ENCODE data around the gene GSG1.

GSG1 gene

DNA sequence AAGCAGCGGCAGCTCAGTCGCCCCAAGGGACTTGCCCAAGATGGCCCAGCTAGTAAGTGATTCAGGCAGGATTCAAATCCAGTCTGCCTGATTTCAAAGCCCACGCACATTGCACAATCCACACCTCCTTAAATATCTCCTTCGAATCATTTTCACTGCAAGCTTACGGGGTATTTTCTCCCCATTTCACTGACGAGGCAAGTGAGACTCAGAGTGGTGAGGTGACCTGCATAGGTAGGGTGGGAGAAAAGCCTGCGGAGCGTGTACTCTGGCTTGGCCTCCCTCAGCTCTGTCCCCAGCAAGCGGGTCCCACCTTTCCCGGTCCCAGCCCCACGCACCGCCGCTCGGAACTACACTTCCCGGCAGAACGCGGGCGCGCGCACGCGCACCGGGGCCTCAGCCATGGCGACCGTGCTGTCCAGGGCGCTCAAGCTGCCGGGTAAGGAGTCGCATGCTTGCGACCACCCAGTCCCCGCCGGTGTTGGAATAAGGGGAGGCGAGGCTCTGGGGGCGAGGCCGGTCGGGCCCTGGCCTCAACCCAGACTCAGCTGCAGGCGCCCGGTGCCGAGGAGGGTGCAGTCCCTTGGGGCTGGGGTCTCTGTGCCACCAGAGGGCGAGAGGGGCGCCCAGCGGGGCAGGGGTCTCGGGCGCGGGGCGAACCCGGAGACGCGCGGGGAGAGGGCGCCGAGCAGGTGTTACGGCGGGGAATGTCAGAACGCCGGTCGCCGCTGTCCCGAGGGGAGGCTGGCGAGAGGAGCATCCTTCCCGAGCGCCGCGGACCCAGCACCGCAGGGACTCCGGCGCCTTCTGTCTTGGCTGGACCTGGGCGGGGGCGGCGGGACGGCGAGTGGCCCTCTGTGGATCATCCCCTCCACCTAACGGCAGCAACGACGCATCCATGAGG is 59.2 kb downstream of the GSG1 start, which contains the start of gene FAM234B:
FAM234B (plus strand) TSS at position 380 of the 904 bp plus-strand sequence; CDS start at position 403, 23 bp downstream.
- no peaks in the 10 kb centered on the region for H3K27me3 ChIP-seq (ENCODE audit: control insufficient read depth, insufficient read depth, low read length)
- H3K4me1 ChIP-seq = no peaks in the 10 kb centered on the region
- peak within 1 kb of the TSS; percentile 42 for H3K27ac ChIP-seq
- H3K4me3 ChIP-seq (ENCODE audit: low read depth, low read length) = peak within 1 kb of the TSS; percentile 90
- no peak for TF ChIP-seq CTCF (IDR thresholded peaks at IDR 0.05)
- peak within 1 kb of the TSS; percentile 100 for H2AFZ ChIP-seq
- H3K9ac ChIP-seq = peak within 1 kb of the TSS; percentile 90
- H3K79me2 ChIP-seq = peaks cover 5% of the 10 kb centered on the region
- no peaks in the 10 kb centered on the region for H3K36me3 ChIP-seq (ENCODE audit: control insufficient read depth, insufficient read depth, low read length)
- H3K4me2 ChIP-seq (ENCODE audit: low read length) = peak within 1 kb of the TSS; percentile 86
- no peaks in the 10 kb centered on the region for H3K9me3 ChIP-seq (ENCODE audit: control insufficient read depth, low read length)

GRCh38 chr12:13042666-13043230 is 60.7 kb downstream of the GSG1 start:
- Histone ChIP-seq H3K27me3 (ENCODE audit: control insufficient read depth, insufficient read depth, low read length) (no peaks in the 10 kb centered on the region), H3K9me3 (ENCODE audit: control insufficient read depth, low read length) (no peaks in the 10 kb centered on the region), H3K9ac (no peak overlapping the region), H3K79me2 (peaks cover 5% of the 10 kb centered on the region), H3K4me1 (no peaks in the 10 kb centered on the region), H3K4me3 (ENCODE audit: low read depth, low read length) (no peak overlapping the region), H3K36me3 (ENCODE audit: control insufficient read depth, insufficient read depth, low read length) (no peaks in the 10 kb centered on the region), H3K4me2 (ENCODE audit: low read length) (no peak overlapping the region), H3K27ac (no peak overlapping the region), H2AFZ (peak overlapping the region; percentile 42)
- no peak for TF ChIP-seq CTCF (IDR thresholded peaks at IDR 0.05)

DNA sequence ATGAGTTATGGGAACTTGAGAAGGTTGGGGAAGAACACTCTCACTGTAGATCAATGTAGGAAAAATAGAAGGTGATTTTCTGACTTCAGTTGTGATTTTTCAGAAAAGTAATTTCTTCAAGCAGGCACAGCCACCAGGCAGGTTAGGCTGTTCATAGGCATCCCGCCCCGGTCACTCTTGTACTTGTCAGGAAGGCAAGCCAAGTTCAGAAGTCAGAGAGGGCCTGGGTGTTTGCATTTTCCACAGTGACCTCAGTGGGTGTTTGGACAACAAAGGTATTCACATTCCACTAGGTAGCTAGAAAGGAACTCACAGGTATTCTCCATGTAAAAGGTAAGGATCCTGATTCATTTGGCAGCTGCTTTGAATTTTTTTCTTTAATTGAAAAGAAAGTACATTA is 62.2 kb downstream of the GSG1 start:
- Histone ChIP-seq H3K27ac (no peak overlapping the region), H3K36me3 (ENCODE audit: control insufficient read depth, insufficient read depth, low read length) (no peaks in the 10 kb centered on the region), H3K79me2 (peaks cover 3% of the 10 kb centered on the region), H3K4me1 (no peaks in the 10 kb centered on the region), H3K27me3 (ENCODE audit: control insufficient read depth, insufficient read depth, low read length) (no peaks in the 10 kb centered on the region), H3K4me3 (ENCODE audit: low read depth, low read length) (no peak overlapping the region), H3K9me3 (ENCODE audit: control insufficient read depth, low read length) (no peaks in the 10 kb centered on the region), H3K9ac (no peak overlapping the region), H2AFZ (no peak overlapping the region), H3K4me2 (ENCODE audit: low read length) (no peak overlapping the region)
- TF ChIP-seq CTCF (IDR thresholded peaks at IDR 0.05) = no peak

DNA sequence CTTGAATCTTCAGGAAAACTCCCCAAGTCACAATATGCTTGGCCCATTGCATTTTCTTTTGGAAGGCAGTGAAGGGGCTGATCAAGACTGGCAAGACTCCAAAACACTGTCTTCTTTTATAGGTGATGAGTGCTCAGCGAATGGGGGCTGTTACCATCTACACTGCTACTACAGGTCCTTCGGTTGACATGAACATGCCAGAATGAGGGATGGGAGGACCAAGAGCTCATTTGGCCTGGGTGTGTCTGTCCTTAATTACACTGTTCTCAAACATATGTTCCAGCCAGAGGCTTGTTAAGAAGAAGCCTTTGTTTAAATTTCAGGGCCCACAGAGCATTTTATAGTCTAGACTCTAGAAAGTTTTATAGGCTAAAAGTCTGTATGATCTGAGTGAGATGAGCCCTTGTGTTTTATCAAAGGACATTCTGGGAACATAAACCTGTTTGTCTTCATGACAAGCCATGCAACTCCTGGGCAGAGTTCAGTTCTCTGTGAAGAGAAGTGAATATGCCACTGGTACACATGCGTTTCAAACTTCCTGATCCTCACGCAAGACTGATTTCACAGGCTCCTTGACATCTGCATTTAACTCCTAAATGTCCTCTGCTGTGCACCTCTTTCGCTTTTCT is 64.0 kb downstream of the GSG1 start:
- Histone ChIP-seq H3K4me3 (ENCODE audit: low read depth, low read length) (no peak overlapping the region), H3K79me2 (peaks cover 2% of the 10 kb centered on the region), H3K27me3 (ENCODE audit: control insufficient read depth, insufficient read depth, low read length) (no peaks in the 10 kb centered on the region), H3K36me3 (ENCODE audit: control insufficient read depth, insufficient read depth, low read length) (no peaks in the 10 kb centered on the region), H3K4me1 (no peaks in the 10 kb centered on the region), H3K4me2 (ENCODE audit: low read length) (no peak overlapping the region), H3K27ac (no peak overlapping the region), H3K9me3 (ENCODE audit: control insufficient read depth, low read length) (no peaks in the 10 kb centered on the region), H3K9ac (no peak overlapping the region), H2AFZ (no peak overlapping the region)
- no peak for TF ChIP-seq CTCF (IDR thresholded peaks at IDR 0.05)

Data from parathyroid adenoma (tissue), 2 donors.